HEK293 (cell line): Measurements from ENCODE around the gene GATAD2A.

Source experiments
- CTCF ChIA-PET: fragments of 350-600 bp; formaldehyde crosslinking; extraction: SDS; loops from one replicate; lab custom pipeline; 2021; ENCODE audit warnings: antibody characterized with exemption; lab: Yijun Ruan, JAX
- POLR2A ChIA-PET: fragments of 300-600 bp; formaldehyde crosslinking; extraction: SDS; loops from one replicate; lab custom pipeline; 2020; ENCODE audit warnings: antibody characterized with exemption, inconsistent platforms; lab: Yijun Ruan, JAX
- H3K27ac ChIP-seq: fragments of 200-500 bp; sonication (Bioruptor generic); 2 replicates; pipeline ENCODE4 v1.5.1; 2014; ENCODE audit warnings: low read depth, low read length, control low read depth, inconsistent platforms; ENCODE audit errors: extremely low read depth
- H3K36me3 ChIP-seq, 2 experiments: fragments of 200-500 bp in 1 of 2; sonication (Bioruptor generic) in 1 of 2; 1 replicate in 1 of 2; 2 replicates in 1 of 2; pipeline ENCODE4 v1.5.1; 2014 to 2017; ENCODE audit warnings: inconsistent platforms in 2 of 2, low read length in 2 of 2; ENCODE audit not compliant: control insufficient read depth in 2 of 2, insufficient read depth in 1 of 2
- H3K4me1 ChIP-seq: fragments of 200-500 bp; sonication (Bioruptor generic); 2 replicates; pipeline ENCODE4 v1.5.1; 2014; ENCODE audit warnings: mild to moderate bottlenecking, low read length, inconsistent platforms; ENCODE audit not compliant: control insufficient read depth, insufficient read depth
- H3K4me3 ChIP-seq: 2 replicates; pipeline ENCODE4 v1.5.1; 2011; ENCODE audit warnings: low read depth, mild to moderate bottlenecking, control low read depth, low read length, moderate library complexity
- H3K9me3 ChIP-seq: fragments of 200-500 bp; sonication (Bioruptor generic); 2 replicates; pipeline ENCODE4 v1.5.1; 2014; ENCODE audit warnings: low read depth, low read length, inconsistent platforms; ENCODE audit not compliant: control insufficient read depth, insufficient read depth
- FEZF1 ChIP-seq: fragments of 450-650 bp; formaldehyde crosslinking; IDR thresholded peaks from 2 replicates; pipeline ENCODE4 v1.5.1; 2016; ENCODE audit warnings: missing biosample characterization, missing genetic modification characterization
- GFI1B ChIP-seq: fragments of 450-650 bp; formaldehyde crosslinking; IDR thresholded peaks from 2 replicates; pipeline ENCODE4 v1.5.1; 2016; ENCODE audit warnings: missing biosample characterization, missing genetic modification characterization
- SP2 ChIP-seq: fragments of 450-650 bp; formaldehyde crosslinking; IDR thresholded peaks from 2 replicates; pipeline ENCODE4 v1.5.1; 2016; ENCODE audit warnings: missing biosample characterization, missing genetic modification characterization
- TCF7L2 ChIP-seq: IDR thresholded peaks from 2 replicates; pipeline ENCODE4 v1.6.1; 2011; ENCODE audit warnings: low read depth, mild to moderate bottlenecking, inconsistent platforms, low read length, moderate library complexity, borderline replicate concordance
- ZFHX2 ChIP-seq: fragments of 450-650 bp; formaldehyde crosslinking; conservative IDR thresholded peaks from 2 replicates; pipeline ENCODE4 v1.5.1; 2016; ENCODE audit warnings: missing biosample characterization, missing genetic modification characterization
- ZNF23 ChIP-seq: fragments of 450-650 bp; formaldehyde crosslinking; IDR thresholded peaks from 2 replicates; pipeline ENCODE4 v1.5.1; 2016; ENCODE audit warnings: missing biosample characterization, missing genetic modification characterization, borderline replicate concordance
- ZNF391 ChIP-seq: fragments of 450-650 bp; formaldehyde crosslinking; IDR thresholded peaks from 2 replicates; pipeline ENCODE4 v1.5.1; 2016; ENCODE audit warnings: low read depth, missing biosample characterization, missing genetic modification characterization, borderline replicate concordance
- ZNF394 ChIP-seq: fragments of 450-650 bp; formaldehyde crosslinking; IDR thresholded peaks from 2 replicates; pipeline ENCODE4 v1.5.1; 2016; ENCODE audit warnings: missing biosample characterization, missing genetic modification characterization, mild to moderate bottlenecking, moderate library complexity, borderline replicate concordance
- ZNF488 ChIP-seq: fragments of 450-650 bp; formaldehyde crosslinking; IDR thresholded peaks from 2 replicates; pipeline ENCODE4 v1.5.1; 2016; ENCODE audit warnings: missing biosample characterization, missing genetic modification characterization
- ZNF629 ChIP-seq: fragments of 450-650 bp; formaldehyde crosslinking; IDR thresholded peaks from 2 replicates; pipeline ENCODE4 v1.5.1; 2017; ENCODE audit warnings: missing biosample characterization, missing genetic modification characterization
- ZNF654 ChIP-seq: fragments of 450-650 bp; formaldehyde crosslinking; IDR thresholded peaks from 2 replicates; pipeline ENCODE4 v1.5.1; 2016; ENCODE audit warnings: low read depth, missing biosample characterization, missing genetic modification characterization
- ZNF660 ChIP-seq: fragments of 450-650 bp; IDR thresholded peaks from 2 replicates; pipeline ENCODE4 v1.5.1; 2018; ENCODE audit warnings: missing biosample characterization, mild to moderate bottlenecking, missing genetic modification characterization
- ZNF768 ChIP-seq: fragments of 450-650 bp; formaldehyde crosslinking; IDR thresholded peaks from 2 replicates; pipeline ENCODE4 v1.5.1; 2018; ENCODE audit warnings: missing biosample characterization, mild to moderate bottlenecking, missing genetic modification characterization
- ZSCAN18 ChIP-seq: fragments of 450-650 bp; formaldehyde crosslinking; IDR thresholded peaks from 2 replicates; pipeline ENCODE4 v1.5.1; 2016; ENCODE audit warnings: missing biosample characterization, missing genetic modification characterization
- TF ChIP-seq, protein P1 (sequence below): fragments of 450-650 bp; formaldehyde crosslinking; IDR thresholded peaks from 2 replicates; pipeline ENCODE4 v1.5.1; 2016; ENCODE audit warnings: missing biosample characterization, missing genetic modification characterization, borderline replicate concordance

The GATAD2A gene

DNA sequence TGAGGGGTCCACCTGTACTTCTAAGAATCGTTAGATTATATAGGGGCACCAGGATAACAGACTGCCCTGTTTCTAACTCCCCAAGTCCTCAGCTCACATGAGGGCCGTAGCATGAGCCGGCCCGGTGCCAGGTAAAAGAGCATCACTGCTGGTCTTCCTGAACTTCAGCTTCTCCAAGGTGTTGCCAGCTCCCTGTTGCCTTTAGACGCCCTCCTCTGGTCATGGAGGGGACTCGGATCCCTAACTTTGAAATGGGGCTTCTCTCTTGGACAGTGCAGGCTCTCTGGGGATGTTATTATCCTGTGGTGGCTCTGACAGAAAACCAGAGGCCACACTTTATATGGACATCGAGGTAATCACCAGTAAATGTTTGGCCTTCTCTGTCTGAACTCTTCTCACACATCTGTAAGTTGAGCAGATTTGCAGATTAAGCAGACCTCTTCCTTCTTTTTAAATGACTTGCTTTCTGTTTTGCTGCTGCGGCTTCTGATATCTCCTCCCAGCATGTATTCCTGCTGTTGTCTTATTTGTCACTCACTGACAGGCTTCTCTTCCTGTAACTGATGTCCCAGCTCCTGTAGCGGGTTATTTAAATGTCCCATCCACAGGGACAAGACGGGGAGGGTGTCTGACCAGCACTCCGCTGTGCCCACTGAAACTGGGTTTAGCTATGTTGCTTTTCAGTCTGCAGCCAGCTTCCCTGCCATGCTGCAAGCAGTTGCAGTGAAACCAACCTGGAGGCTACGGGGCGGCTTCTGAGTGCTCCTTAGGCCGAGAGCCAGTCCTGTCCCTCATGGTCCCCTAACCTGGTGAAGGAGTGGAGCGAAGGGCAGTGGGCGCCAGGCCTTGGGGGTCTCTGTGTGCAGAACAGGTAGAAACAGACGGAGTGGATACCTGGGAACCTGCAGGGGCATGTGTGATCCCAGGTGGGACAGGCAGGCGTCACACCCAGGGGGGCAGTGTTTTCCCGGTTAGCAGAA is 70.7 kb downstream of the GATAD2A start:
- Histone ChIP-seq H3K27ac (no peak overlapping the region), H3K4me1 (0 out of 2 replicates have a peak, but pooled peaks cover 2% of the 10 kb centered on the region), H3K4me3 (no peak overlapping the region), H3K9me3 (no peaks in the 10 kb centered on the region), H3K36me3 (peaks cover 0 to 41% of the 10 kb centered on the region in 2 experiments; a peak in 2 of 3 replicates)
- ChIA-PET CTCF (interaction anchor here (0.6 to 2.3 kb wide), 8 partner anchors 10 to 224 kb away, joined by 3 to 16 read pairs (median 4); no protein-coding TSS in a partner anchor), POLR2A (interaction anchor here (1.5 kb wide), 1 partner anchor 71 kb away, joined by 3 read pairs; the partner anchor contains the start of gene GATAD2A)
- TF ChIP-seq ZNF394 (tag by site-specific recombination) (peak; percentile 51; the same call in 1 of the 2 replicates), TCF7L2 (no peak), ZNF660 (tag by site-specific recombination) (0 out of 2 replicates have a peak, but pooled peaks have one; percentile 49), ZSCAN18 (no peak), ZNF391 (tag by site-specific recombination) (no peak), FEZF1 (peak; percentile 63), GFI1B (no peak), ZNF768 (tag by site-specific recombination) (no peak), ZNF654 (tag by site-specific recombination) (peak; percentile 19; the same call in 1 of the 2 replicates)
- TF ChIP-seq, protein P1, sequence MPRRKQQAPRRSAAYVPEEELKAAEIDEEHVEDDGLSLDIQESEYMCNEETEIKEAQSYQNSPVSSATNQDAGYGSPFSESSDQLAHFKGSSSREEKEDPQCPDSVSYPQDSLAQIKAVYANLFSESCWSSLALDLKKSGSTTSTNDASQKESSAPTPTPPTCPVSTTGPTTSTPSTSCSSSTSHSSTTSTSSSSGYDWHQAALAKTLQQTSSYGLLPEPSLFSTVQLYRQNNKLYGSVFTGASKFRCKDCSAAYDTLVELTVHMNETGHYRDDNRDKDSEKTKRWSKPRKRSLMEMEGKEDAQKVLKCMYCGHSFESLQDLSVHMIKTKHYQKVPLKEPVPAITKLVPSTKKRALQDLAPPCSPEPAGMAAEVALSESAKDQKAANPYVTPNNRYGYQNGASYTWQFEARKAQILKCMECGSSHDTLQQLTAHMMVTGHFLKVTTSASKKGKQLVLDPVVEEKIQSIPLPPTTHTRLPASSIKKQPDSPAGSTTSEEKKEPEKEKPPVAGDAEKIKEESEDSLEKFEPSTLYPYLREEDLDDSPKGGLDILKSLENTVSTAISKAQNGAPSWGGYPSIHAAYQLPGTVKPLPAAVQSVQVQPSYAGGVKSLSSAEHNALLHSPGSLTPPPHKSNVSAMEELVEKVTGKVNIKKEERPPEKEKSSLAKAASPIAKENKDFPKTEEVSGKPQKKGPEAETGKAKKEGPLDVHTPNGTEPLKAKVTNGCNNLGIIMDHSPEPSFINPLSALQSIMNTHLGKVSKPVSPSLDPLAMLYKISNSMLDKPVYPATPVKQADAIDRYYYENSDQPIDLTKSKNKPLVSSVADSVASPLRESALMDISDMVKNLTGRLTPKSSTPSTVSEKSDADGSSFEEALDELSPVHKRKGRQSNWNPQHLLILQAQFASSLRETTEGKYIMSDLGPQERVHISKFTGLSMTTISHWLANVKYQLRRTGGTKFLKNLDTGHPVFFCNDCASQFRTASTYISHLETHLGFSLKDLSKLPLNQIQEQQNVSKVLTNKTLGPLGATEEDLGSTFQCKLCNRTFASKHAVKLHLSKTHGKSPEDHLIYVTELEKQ (tag by site-specific recombination) = no peak

GRCh38 chr19:19477705-19478383 is 72.4 kb downstream of the GATAD2A start:
- no peak overlapping the region for H3K4me3 ChIP-seq
- TF ChIP-seq ZNF23 (tag by site-specific recombination) = no peak
- TF ChIP-seq SP2 = no peak
- TF ChIP-seq ZFHX2 = no peak
- no peak for TF ChIP-seq ZNF768 (tag by site-specific recombination)
- TF ChIP-seq ZNF629 = no peak
- no peak for TF ChIP-seq ZNF488
- 0 out of 2 replicates have a peak, but pooled peaks cover 2% of the 10 kb centered on the region for H3K4me1 ChIP-seq
- H3K27ac ChIP-seq = no peak overlapping the region
- no peaks in the 10 kb centered on the region for H3K9me3 ChIP-seq
- CTCF ChIA-PET = interaction anchor here (0.8 to 1.3 kb wide), 3 partner anchors 13 to 116 kb away, joined by 3 to 21 read pairs (median 5); no protein-coding TSS in a partner anchor
- POLR2A ChIA-PET = no interaction called here
- H3K36me3 ChIP-seq = peaks cover 0 to 46% of the 10 kb centered on the region in 2 experiments; a peak in 2 of 3 replicates
